NCI-H2081 (cell line): ENCODE results near the gene ADM5.
"Not testable (repeated sequence)": the region's sequence is repeated elsewhere in the genome, so short reads cannot be mapped to it uniquely, and the experiment has no call there.

Experiments
- DNase-seq, 2 experiments: peaks; one replicate each; lab custom pipeline; 2025; lab: John Stamatoyannopoulos, UW

The ADM5 gene

GRCh38 chr19:49701271-49701786 lies 11.9 kb downstream of the ADM5 start:
- no peak for DNase-seq

- no peak for DNase-seq
Observed at GRCh38 chr19:49704888-49705642, 15.7 kb downstream of the ADM5 start.

DNA sequence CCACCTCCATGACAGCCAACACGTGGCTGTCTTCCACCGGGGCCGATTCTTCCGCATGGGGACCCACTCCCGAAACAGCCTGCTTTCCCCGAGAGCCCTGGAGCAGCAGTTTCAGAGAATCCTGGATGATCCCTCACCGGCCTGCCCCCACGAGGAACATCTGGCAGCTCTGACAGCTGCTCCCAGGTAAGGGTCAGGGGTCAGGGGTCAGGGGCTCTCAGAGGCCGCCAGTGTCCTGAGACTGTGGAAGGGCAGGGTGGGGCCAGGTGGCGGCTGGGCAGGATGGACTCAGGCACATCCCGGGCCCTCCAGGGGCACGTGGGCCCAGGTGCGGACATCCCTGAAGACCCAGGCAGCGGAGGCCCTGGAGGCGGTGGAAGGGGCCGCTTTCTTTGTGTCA lies 16.5 kb downstream of the ADM5 start:
- DNase-seq: no peak

DNA sequence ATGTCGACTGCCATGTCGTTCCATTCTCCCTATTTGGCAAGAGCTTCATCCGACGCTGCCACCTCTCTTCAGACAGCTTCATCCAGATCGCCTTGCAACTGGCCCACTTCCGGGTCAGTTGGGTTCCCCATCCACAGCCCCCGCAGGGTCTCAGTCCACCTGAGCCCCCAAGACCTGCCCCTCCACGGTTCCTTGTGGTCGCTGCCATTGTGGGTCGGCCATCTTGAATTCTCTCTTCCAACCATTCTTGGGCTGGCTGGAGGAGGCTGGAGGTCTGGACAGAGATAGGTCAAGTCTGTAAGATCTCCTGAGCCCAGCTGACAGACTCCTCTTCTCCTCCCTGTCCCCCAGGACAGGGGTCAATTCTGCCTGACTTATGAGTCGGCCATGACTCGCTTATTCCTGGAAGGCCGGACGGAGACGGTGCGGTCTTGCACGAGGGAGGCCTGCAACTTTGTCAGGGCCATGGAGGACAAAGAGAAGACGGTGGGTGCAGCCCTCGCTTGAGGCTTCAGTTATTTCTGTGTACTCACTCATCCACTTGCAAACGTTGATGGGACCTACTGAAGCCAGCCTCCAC lies 21.1 kb downstream of the ADM5 start:
- DNase-seq: no peak

DNA sequence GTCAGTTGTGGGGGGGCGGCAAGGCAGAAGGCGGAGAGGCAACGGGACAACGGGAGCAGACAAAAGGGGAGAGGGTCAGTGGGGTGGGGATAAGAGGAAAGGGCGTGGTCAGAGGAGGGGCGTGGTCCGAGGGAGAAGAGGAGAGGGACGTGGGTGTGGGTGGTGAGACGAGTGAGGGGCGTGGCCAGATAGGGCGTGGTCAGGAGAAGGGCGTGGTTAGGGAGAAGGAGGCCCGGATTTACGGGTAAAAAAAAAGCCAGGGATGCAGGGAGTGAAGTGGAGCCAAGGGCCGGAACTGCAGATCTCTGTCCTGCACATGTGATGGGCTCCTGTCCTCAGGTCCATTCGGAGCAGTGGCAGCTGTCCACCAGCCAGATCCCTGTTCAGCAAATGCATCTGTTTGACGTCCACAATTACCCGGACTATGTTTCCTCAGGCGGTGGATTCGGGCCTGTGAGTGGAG lies 23.0 kb downstream of the ADM5 start:
- no peak for DNase-seq

- DNase-seq: no peak
Observed at GRCh38 chr19:49713236-49713845, 23.9 kb downstream of the ADM5 start.

GRCh38 chr19:49716154-49716553 lies 26.8 kb downstream of the ADM5 start:
- no peak for DNase-seq

DNA sequence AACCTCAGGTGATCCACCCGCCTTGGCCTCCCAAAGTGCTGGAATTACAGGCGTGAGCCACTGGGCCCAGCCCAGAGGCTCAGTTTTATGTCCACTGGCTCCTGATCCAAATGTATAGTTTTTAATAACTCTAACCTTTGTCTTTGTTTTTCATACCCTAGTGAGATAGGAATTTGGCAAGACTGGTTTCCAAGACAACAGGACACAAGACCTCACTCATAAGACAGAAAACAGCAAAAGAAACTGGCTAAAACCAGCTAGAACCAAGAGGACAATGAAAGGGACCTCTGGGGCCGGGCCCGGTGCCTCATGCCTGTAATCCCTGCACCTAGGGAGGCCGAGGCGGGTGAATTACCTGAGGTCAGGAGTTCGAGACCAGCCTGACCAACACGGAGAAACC lies 29.1 kb downstream of the ADM5 start:
- DNase-seq: no peak

- no peak for DNase-seq
Observed at GRCh38 chr19:49718991-49719390, 29.6 kb downstream of the ADM5 start.

GRCh38 chr19:49719420-49719819 lies 30.0 kb downstream of the ADM5 start:
- DNase-seq: not testable (repeated sequence)

DNA sequence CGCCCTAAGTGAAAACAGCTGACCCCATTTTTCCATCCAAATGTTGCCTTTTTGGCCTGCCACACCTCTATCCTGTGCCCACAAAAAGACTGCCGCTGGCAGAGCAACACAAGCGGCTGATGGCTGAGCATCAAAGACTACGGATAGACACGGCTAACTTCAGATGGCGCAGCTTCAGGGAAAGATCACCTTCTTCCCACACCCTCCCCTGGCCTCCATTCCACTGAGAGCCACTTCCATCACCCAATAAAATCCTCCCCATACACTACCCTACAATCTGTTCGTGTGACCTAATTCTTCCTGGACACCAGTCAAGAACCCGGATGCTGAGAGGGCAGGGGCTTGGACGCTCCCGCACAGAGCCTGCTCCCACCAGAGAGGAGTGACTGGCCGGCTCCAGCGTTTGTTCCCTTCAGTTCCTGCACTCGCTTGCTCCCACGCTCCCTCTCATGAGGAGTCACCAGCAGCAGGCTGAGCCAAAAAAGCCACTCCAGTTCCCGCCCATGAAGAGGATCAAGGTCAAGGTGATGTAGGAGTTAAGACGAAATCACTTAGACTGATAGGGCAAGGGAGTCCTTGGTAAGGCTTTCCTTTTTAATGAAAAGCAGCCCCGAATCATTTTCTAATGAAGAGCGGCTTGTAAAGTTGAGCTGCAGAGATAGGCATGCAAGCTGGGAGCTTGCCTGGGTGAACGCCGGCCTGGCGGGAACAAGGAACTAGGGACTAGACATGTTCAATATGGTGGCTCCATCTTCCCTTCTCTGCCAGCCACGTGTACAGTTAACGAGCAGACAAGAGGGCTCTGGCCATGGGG lies 38.0 kb downstream of the ADM5 start:
- DNase-seq: no peak

DNA sequence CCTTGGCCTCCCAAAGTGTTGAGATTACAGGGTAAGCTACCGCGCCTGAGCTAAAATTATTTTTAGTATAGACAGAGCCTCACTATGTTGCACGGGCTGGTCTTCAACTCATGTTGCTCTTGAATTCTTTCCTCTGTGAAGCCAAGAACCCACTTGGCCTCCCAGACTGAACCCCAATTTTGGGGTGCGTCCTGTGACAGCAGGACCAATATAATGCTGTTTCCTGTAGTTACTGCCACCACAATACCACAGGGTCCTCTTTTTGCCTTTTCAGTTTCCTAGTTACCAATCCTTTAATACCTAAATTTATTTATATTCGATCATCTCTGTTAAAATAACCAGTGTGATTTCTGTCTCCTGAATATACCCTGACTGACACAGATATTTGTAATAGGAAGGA lies 40.8 kb downstream of the ADM5 start:
- no peak for DNase-seq

- DNase-seq: no peak
Observed at GRCh38 chr19:49738268-49738667, 48.9 kb downstream of the ADM5 start.

- DNase-seq: no peak
Observed at GRCh38 chr19:49739098-49739497, 49.7 kb downstream of the ADM5 start.

GRCh38 chr19:49739933-49740332 lies 50.5 kb downstream of the ADM5 start:
- DNase-seq: no peak
